DOHH2 (cell line): ENCODE results near the gene CD160.

ENCODE experiments used
- CTCF ChIP-seq: fragments of 200-600 bp; sonication (generic); IDR thresholded peaks from one replicate; pipeline ENCODE4 v1.5.1; 2014; ENCODE audit warnings: antibody characterized with exemption, mild to moderate bottlenecking, low read depth, low read length; ENCODE audit not compliant: poor library complexity, severe bottlenecking
- EZH2phosphoT487 ChIP-seq: fragments of 200-600 bp; sonication (generic); IDR thresholded peaks from 2 replicates; pipeline ENCODE4 v1.6.1; 2017; ENCODE audit warnings: borderline replicate concordance, mild to moderate bottlenecking, antibody characterized with exemption, low read length, moderate library complexity, mixed read lengths

GRCh38 chr1:145785547-145785946 lies 66.2 kb downstream of the CD160 start:
- no peak for TF ChIP-seq CTCF
- no peak for TF ChIP-seq EZH2phosphoT487
